ENCODE measurements around the gene UBE2L3.

UBE2L3 gene

GRCh38 chr22:21629255-21630149 is 62.0 kb downstream of the UBE2L3 start, which contains the start of gene YDJC (continued):
- TF ChIP-seq ZNF585B (tag by site-specific recombination; IDR thresholded peaks at IDR 0.05), result 0 out of 2 replicates have a peak, but pooled peaks have one; percentile 15
- no peak for TF ChIP-seq ZFP41 (tag by site-specific recombination; IDR thresholded peaks at IDR 0.05; ENCODE audit: borderline replicate concordance)
- peak; percentile 76 for TF ChIP-seq ZNF24 (tag by site-specific recombination; IDR thresholded peaks at IDR 0.05)
- no peak for TF ChIP-seq ZNF791 (tag by site-specific recombination; IDR thresholded peaks at IDR 0.05)
- TF ChIP-seq IKZF3 (tag by site-specific recombination; IDR thresholded peaks at IDR 0.05), result peak; percentile 29; the same call in 1 of the 2 replicates
- TF ChIP-seq ZNF350 (tag by site-specific recombination; IDR thresholded peaks at IDR 0.05), result no peak
- TF ChIP-seq KLF17 (tag by site-specific recombination; IDR thresholded peaks at IDR 0.05), result peak; percentile 63
- no peak for TF ChIP-seq RBAK (tag by site-specific recombination; IDR thresholded peaks at IDR 0.05)
- TF ChIP-seq ZBTB17 (tag by site-specific recombination; IDR thresholded peaks at IDR 0.05), result peak; percentile 92
- no peak for TF ChIP-seq SETDB1 (IDR thresholded peaks at IDR 0.05; ENCODE audit: insufficient read length, low read length)
- TF ChIP-seq ZNF214 (tag by site-specific recombination; IDR thresholded peaks at IDR 0.05; ENCODE audit: borderline replicate concordance), result no peak
- TF ChIP-seq ZBTB44 (tag by site-specific recombination; IDR thresholded peaks at IDR 0.05), result no peak
- TF ChIP-seq ZNF768 (tag by site-specific recombination; IDR thresholded peaks at IDR 0.05), result no peak
- TF ChIP-seq ZSCAN30 (tag by site-specific recombination; IDR thresholded peaks at IDR 0.05), result peak; percentile 34; the same call in 1 of the 2 replicates
- no peak for TF ChIP-seq ZNF132 (tag by site-specific recombination; IDR thresholded peaks at IDR 0.05; ENCODE audit: borderline replicate concordance)
- TF ChIP-seq GFI1B (tag by site-specific recombination; IDR thresholded peaks at IDR 0.05), result no peak
- no peak for TF ChIP-seq ZNF555 (tag by site-specific recombination; conservative IDR thresholded peaks at IDR 0.05)
- no peak for TF ChIP-seq ZNF473 (tag by site-specific recombination; IDR thresholded peaks at IDR 0.05)
- no peak for TF ChIP-seq TSHZ1 (tag by site-specific recombination; IDR thresholded peaks at IDR 0.05; ENCODE audit: borderline replicate concordance)
- TF ChIP-seq ZXDB (tag by site-specific recombination; IDR thresholded peaks at IDR 0.05), result peak; percentile 73
- peak; percentile 94 for TF ChIP-seq ZBTB26 (tag by site-specific recombination; optimal IDR thresholded peaks at IDR 0.05)
- TF ChIP-seq SCRT1 (tag by site-specific recombination; IDR thresholded peaks at IDR 0.05; ENCODE audit: borderline replicate concordance), result no peak
- peak; percentile 91 for TF ChIP-seq CTCF (tag by site-specific recombination; IDR thresholded peaks at IDR 0.05)
- no peak for TF ChIP-seq ZNF121 (tag by site-specific recombination; IDR thresholded peaks at IDR 0.05)
- TF ChIP-seq ZNF580 (tag by site-specific recombination; IDR thresholded peaks at IDR 0.05), result peak; percentile 90
- TF ChIP-seq ZNF600 (tag by site-specific recombination; IDR thresholded peaks at IDR 0.05), result peak; percentile 56
- no peak for TF ChIP-seq ZNF211 (tag by site-specific recombination; IDR thresholded peaks at IDR 0.05; ENCODE audit: low read depth)
- no peak for TF ChIP-seq ZNF266 (tag by site-specific recombination; IDR thresholded peaks at IDR 0.05; ENCODE audit: low read depth)
- peak; percentile 93 for TF ChIP-seq KLF9 (tag by site-specific recombination; IDR thresholded peaks at IDR 0.05; ENCODE audit: low read depth)
- no peak for TF ChIP-seq ZNF843 (tag by site-specific recombination; IDR thresholded peaks at IDR 0.05)

All from HEK293 (cell line).